GM19452 (cell line): ENCODE results near the gene PCNP.
"Not testable (repeated sequence)": the region's sequence is repeated elsewhere in the genome, so short reads cannot be mapped to it uniquely, and the experiment has no call there.

Source experiments
- ATAC-seq: cut with Tn5 transposase; IDR thresholded peaks from one replicate; pipeline ENCODE4 v1.9.1; 2021; ENCODE audit not compliant: unreplicated experiment

The PCNP gene

DNA sequence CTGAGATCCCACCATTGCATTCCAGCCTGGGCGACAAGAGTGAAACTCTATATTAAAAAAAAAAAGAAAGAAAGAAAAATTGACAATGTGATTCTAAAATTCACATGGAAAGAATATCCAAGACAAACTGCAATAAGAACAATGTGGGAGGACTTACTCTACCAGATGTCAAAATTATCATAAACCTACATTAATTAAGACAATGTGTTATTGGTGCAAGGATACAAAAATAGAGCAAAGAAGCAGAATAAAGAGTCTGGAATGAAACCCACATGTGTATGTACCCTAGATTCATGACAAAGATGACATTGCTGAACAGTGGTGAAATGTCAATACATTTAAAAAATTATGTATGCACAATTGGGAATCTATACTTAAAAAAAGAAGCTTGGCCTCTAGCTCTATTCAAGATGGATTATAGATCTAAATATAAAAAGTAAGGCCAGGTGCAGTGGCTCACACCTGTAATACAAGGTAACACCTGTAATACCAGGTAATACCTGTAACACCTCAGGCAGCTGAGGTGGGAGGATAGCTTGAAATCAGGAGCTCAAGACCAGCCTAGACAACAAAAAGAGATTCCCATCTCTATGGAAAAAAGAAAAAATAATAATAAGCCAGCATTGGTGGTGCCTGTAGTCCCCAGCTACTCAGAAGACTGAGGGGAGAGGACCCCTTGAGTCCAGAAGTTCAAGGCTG lies 57.3 kb downstream of the PCNP start:
- ATAC-seq, result no peak

DNA sequence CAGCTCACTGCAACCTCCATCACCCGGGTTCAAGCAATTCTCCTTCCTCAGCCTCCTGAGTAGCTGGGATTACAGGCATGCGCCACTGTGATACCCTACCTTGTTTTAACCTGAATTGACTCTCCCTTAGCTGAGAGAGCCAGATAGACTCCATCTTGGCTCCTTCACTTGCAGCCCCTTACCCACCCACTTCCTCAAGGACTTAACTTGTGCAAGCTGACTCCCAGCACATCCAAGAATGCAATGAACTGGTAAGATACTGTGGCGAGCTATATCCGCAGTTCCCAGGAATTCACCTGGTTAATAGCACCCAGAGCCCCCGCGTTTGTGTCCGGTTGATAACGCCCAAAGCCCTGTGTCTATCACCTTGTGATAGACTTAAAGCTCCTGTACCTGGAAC lies 58.0 kb downstream of the PCNP start:
- ATAC-seq, result not testable (repeated sequence)

DNA sequence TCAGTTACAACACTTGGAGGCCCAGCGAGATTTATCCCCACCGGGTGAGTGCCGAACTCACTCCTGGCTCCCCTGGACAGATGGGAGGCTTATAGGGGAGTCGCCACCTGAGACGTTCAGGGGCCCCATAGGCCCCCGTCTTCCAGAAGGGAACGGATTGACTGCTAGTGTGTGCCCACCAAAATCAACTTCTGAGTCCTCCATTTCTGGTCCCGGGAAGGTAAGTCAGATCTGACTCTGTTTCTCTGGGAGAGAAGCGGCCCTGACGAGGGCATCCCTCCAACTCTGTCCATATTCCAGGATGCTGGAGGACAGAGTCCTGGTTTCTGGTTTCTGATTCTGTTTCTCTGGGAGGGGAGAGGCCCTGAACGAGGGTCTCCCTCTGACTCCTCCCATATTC lies 58.6 kb downstream of the PCNP start:
- ATAC-seq, result no peak

DNA sequence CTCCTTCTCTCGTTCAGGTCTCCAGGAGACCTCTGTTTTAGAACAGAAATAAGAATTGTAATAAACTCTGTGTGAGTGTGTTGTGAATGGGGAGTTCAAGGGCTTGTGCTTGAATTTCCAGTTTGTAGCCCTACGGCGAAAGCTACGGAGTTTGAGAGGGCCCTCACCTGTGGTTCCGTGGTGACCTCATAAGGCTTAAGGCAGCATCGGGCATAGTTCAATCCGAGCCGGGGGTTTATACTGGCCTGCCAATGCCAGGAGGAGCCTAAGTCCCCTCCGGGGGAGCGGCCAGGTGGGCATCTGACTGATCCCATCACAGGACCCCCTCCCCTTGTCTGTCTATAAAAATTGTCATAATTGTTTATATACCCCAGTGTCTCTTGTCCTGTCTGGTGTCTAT lies 59.2 kb downstream of the PCNP start:
- no peak for ATAC-seq

DNA sequence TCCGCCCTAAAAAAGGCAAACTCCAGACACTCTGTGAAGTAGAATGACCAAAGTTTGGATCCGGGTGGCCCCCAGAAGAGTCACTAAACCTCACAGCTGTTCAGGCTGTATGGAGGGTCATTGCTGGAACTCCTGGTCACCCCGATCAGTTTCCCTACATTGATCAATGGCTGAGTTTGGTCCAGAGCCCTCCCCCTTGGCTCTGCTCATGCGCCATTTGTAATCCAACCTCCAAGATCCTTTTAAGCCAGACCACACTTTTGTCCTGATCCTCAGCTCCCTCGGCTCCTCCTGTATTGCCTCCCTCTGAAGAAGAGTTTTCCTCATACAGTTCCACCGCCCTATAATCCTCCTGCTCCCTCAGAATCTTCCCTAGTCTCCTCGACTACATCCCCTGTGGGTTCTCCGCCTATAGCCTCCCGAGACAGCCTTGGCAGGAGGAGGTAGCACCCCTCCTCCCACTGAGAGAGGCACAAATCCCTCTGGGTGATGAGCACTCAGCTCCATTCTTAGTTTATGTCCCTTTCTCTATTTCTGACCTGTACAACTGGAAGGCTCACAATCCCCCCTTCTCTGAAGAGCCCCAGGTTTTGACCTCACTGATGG lies 60.7 kb downstream of the PCNP start:
- ATAC-seq, result no peak

DNA sequence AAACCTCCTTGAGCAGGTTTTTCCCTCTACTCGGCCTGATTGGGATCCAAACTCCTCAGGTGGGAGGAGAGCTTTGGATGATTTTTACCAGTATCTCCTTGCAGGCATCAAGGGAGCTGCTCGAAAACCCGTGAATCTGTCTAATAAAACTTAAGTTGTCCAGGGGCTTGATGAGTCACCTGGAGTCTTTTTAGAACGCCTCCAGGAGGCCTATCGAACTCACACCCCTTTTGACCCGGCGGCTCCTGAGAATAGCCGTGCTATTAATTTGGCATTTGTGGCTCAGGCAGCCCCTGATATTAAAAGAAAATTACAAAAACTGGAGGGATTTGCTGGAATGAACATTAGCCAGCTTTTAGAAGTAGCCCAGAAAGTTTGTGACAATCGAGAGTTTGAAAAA lies 61.4 kb downstream of the PCNP start:
- ATAC-seq, result no peak

DNA sequence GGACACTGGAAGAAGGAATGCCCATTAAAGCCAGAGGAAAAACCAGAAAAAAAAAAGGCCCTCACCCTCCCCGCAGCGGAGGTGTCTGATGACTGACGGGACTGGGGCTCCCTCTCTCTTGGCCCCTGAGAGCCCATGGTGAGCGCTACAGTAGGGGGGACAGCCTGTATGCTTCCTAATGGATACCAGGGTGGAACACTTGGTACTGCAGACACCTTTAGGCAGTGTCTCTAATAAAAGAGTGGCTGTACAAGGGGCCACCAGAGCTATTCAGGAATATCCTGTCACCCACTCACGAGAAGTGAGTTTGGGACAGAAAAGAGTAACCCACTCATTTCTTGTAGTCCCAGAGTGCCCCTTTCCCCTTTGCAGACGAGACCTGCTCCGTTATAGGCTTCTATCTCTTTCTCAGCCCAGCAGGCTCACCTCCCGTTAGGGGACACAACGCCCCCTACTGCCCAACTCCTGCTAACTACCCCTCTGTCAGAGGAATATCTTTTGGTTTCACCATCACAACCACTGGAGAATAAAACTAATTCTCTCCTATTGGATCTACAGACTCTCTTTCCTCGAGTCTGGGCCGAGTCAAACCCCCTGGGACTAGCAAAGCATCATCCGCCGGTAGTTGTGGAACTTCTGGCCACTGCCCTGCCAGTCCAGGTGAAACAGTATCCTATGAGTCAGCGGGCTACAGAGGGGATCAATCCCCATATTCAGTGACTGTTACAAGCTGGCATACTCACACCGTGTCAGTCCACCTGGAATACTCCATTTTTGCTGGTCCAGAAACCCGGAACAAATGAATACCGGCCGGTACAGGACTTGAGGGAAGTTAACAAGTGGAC lies 62.2 kb downstream of the PCNP start:
- peak; percentile 88 for ATAC-seq

DNA sequence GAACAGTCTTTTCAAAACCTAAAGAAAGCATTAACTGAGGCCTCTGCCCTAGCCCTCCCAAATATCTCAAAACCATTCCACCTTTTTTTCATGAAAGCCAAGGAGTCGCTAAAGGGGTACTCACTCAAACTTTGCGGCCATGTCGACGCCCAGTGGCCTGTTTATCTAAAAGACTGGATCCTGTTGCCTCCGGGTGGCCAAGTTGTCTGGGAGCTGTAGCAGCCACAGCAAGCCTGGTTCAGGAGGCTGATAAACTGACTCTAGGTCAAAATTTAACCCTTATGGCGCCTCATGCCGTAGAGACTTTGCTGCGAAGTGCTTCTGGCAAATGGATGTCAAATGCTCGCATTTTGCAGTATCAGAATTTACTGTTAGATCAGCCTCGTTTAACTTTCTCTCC lies 63.5 kb downstream of the PCNP start:
- no peak for ATAC-seq

DNA sequence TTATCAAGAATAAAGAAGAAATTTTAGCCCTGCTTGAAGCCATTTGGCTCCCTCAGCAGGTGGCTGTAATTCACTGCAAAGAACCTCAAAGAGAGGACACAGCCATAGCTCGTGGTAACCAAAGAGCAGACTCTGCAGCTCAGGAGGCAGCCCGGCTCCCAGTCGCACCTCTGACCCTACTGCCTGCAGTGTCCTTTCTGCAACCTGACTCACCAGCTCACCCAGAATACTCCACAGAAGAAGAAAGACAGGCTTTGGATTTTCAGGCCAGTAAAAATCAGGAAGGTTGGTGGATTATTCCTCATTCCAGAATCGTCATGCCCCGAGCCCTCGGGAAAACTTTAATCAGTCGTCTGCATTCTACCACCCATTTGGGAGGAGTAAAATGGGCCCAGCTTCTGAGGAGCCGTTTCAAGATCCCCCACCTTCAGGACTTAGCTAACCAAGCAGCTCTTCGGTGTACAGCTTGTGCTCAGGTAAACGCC lies 64.3 kb downstream of the PCNP start:
- ATAC-seq, result no peak

DNA sequence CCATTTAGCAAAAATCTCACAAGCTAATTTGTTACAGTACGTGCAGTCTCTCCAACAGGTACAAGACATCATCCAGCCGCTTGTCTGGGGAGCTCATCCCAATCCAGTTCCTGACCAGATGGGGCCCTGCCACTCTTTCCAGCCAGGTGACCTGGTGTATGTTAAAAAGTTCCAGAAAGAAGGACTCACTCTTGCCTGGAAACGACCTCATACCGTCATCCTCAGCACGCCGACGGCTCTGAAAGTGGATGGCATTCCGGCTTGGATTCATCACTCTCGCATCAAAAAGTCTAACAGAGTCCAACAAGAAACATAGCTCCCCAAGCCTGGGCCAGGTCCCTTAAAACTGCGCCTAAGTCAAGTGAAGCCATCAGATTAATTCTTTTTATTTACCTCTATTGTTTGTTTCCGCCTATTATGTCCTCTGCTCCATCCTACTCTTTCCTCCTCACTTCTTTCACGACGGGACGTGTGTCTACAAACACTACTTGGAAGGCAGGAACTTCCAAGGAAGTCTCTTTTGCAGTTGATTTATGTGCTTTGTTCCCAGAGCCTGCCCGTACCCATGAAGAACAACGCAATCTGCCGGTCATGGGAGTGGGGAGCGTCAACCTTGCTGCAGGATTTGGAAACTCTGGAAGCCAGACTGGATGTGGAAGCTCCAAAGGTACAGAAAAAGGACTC lies 65.4 kb downstream of the PCNP start:
- no peak for ATAC-seq

DNA sequence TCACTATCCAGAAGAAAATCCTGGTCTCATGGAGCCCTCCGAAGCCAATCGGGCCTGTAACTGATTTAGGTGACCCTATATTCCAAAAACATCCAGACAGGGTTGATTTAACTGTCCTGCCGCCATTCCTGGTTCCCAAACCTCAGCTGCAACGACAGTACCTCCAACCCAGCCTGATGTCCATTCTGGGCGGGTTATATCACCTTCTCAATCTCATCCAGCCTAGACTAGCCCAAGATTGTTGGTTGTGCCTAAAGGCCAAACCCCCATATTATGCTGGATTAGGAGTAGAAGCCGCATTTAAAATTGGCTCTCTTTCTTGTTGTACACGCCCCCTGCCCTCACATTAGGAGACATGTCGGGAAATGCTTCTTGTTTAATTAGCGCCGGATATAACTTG lies 66.3 kb downstream of the PCNP start:
- no peak for ATAC-seq

DNA sequence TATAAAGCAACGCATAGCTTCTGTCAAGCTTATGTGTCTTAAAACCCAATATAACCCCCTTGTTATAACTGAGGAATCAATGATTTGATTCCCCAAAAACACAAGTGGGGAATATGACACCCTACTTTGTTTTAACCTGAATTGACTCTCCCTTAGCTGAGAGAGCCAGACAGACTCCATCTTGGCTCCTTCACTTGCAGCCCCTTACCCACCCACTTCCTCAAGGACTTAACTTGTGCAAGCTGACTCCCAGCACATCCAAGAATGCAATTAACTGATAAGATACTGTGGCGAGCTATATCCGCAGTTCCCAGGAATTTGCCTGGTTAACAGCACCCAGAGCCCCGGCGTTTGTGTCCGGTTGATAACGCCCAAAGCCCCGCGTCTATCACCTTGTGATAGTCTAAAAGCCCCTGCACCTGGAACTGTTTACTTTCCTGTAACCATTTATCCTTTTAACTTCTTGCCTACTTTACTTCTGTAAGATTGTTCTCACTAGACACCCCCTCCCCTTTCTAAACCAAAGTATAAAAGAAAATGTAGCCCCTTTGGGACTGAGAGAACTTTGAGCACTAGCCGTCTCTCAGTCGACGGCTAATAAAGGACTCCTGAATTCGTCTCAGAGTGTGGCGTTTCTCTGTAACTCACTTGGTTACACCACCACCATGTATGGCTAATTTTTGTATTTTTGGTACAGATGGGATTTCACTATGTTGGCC lies 67.6 kb downstream of the PCNP start:
- ATAC-seq, result not testable (repeated sequence)

DNA sequence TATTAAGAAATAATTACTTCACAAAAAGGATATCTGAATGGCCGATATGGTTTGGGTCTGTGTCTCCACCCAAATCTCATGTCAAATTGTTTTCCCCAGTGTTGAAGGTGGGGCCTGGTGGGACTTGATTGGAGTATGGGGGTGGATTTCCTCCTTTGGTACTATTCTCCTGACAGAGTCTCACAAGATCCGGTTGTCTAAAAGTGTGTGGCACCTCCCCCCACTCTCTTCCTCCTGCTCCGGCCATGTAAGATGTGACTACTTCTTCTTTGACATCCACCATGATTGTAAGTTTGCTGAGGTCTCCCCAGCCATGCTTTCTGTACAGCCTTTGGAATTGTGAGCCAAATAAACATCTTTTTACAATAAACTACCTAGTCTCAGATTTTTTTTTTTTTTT lies 68.5 kb downstream of the PCNP start:
- no peak for ATAC-seq

DNA sequence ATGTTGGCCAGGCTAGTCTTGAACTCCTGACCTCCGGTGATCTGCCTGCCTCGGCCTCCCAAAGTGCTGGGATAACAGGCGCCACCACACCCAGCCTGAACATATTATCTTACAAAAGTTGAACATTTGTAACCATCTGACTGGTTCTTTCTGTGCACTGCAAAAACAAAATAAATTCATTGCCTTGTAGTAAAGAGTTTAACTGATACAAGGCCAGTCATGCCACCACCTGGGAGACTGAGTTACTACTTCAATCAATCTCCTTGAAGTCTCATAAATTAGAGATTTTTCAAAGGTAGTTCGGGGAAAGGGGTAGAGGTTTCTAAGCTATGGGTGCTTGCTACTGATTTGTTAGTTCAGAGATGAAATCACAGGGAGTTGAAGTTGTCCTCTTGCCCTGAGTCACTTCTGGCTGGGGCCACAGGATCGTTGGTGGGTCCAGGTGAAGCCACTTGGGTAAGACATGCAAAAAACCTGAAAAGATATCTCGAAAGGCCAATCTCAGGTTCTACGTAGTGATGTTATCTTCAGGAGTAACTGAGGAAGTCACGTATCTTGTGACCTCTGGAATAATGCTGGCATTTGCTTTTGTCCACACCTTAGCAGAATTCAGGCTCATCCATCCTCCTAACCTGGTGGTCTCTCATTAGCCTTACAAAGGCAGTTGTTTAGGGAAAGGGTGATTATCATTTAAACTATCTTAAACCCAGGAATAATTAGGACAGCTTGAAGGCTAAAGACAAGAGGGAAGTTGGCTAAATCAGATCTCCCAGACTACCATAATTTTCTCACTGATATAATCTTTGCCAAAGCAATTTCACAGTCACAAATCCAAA lies 69.2 kb downstream of the PCNP start:
- ATAC-seq, result no peak
